ENCODE data around the gene TCEAL9.

- no peak for TF ChIP-seq CTCF (IDR thresholded peaks at IDR 0.05; ENCODE audit: extremely low read depth in 1 of 2, insufficient read depth in 1 of 2, low read depth in 1 of 2, low read length in 2 of 2)
- TF ChIP-seq POLR2A (IDR thresholded peaks at IDR 0.05; ENCODE audit: low read depth, low read length): no peak
- no peak for TF ChIP-seq POLR2AphosphoS5 (IDR thresholded peaks at IDR 0.05; ENCODE audit: insufficient read depth, low read depth, low read length)
- TF ChIP-seq GATA2 (IDR thresholded peaks at IDR 0.05; ENCODE audit: insufficient read depth, insufficient read length, low read depth, low read length): no peak
- no peak for TF ChIP-seq EZH2 (IDR thresholded peaks at IDR 0.05; ENCODE audit: borderline replicate concordance, low read depth, low read length, severe bottlenecking)
- no peak for TF ChIP-seq JUN (IDR thresholded peaks at IDR 0.05; ENCODE audit: borderline replicate concordance, insufficient read depth, insufficient read length, low read depth)
- TF ChIP-seq MYC (IDR thresholded peaks at IDR 0.05; ENCODE audit: low read depth, low read length): no peak
- no peak for TF ChIP-seq MAX (IDR thresholded peaks at IDR 0.05; ENCODE audit: insufficient read depth, insufficient read length)
Measured at GRCh38 chrX:103376979-103377324, 20.6 kb downstream of the TCEAL9 start.

All from endothelial cell of umbilical vein (primary cell).